Measurements from ENCODE around the gene CCDC137. TPM values are rescaled to one million over a fixed set of nuclear protein-coding genes. Genes with fewer than 3 reads are reported as not detected.

CCDC137 gene
- total and polyA plus RNA-seq, 2 of the 13 experiments (the other 11 are each of a cell fraction or from before 2014, with no cell fraction given) = 14.6 to 39.1 TPM

GRCh38 chr17:81666342-81667191, at the start of gene CCDC137, which contains the start of gene OXLD1 (continued):
- no peak; the same call in 1 of the 2 replicates for TF ChIP-seq ZBTB49 (CRISPR knock-in tag; IDR thresholded peaks at IDR 0.05; ENCODE audit: borderline replicate concordance)
- no peak; the same call in 1 of the 2 replicates for TF ChIP-seq HNRNPUL1 (IDR thresholded peaks at IDR 0.05; ENCODE audit: low read depth, low read length)
- peak; percentile 75; the same call in 1 of the 2 replicates for TF ChIP-seq HNF1B (CRISPR knock-in tag; IDR thresholded peaks at IDR 0.05)
- peak; percentile 86; the same call in 1 of the 2 replicates for TF ChIP-seq ZNF724P (CRISPR knock-in tag; IDR thresholded peaks at IDR 0.05; ENCODE audit: borderline replicate concordance)
- TF ChIP-seq ZMYM4 (CRISPR knock-in tag; IDR thresholded peaks at IDR 0.05) = peak; percentile 42; the same call in 1 of the 2 replicates
- TF ChIP-seq TFAP4 (IDR thresholded peaks at IDR 0.05; ENCODE audit: borderline replicate concordance, low read depth) = no peak
- peak; percentile 70 for TF ChIP-seq ZNF607 (CRISPR knock-in tag; IDR thresholded peaks at IDR 0.05; ENCODE audit: borderline replicate concordance)
- TF ChIP-seq AGO2 (optimal IDR thresholded peaks at IDR 0.05; ENCODE audit: low read depth, low read length) = peak; percentile 80
- no peak for TF ChIP-seq NFE2L2 (IDR thresholded peaks at IDR 0.05; ENCODE audit: low read length)
- 0 out of 2 replicates have a peak, but pooled peaks have one; percentile 13 for TF ChIP-seq GZF1 (CRISPR knock-in tag; IDR thresholded peaks at IDR 0.05)
- TF ChIP-seq MIER2 (CRISPR knock-in tag; IDR thresholded peaks at IDR 0.05) = 0 out of 2 replicates have a peak, but pooled peaks have one; percentile 10
- TF ChIP-seq ZSCAN21 (CRISPR knock-in tag; IDR thresholded peaks at IDR 0.05; ENCODE audit: borderline replicate concordance) = peak; percentile 78
- TF ChIP-seq NR2F2 (IDR thresholded peaks at IDR 0.05; ENCODE audit: borderline replicate concordance, low read depth) = no peak; the same call in 1 of the 2 replicates
- peak; percentile 90; the same call in 1 of the 2 replicates for TF ChIP-seq CREBL2 (CRISPR knock-in tag; IDR thresholded peaks at IDR 0.05; ENCODE audit: borderline replicate concordance)
- TF ChIP-seq ZNF737 (CRISPR knock-in tag; IDR thresholded peaks at IDR 0.05; ENCODE audit: borderline replicate concordance) = 0 out of 2 replicates have a peak, but pooled peaks have one; percentile 61
- no peak for TF ChIP-seq ZNF569 (CRISPR knock-in tag; IDR thresholded peaks at IDR 0.05; ENCODE audit: borderline replicate concordance)
- no peak for TF ChIP-seq PAWR (CRISPR knock-in tag; IDR thresholded peaks at IDR 0.05; ENCODE audit: borderline replicate concordance)
- no peak for TF ChIP-seq ZNF30 (CRISPR knock-in tag; IDR thresholded peaks at IDR 0.05)
- no peak for TF ChIP-seq SSRP1 (CRISPR knock-in tag; IDR thresholded peaks at IDR 0.05)
- TF ChIP-seq SIX1 (CRISPR knock-in tag; IDR thresholded peaks at IDR 0.05; ENCODE audit: borderline replicate concordance) = 0 out of 2 replicates have a peak, but pooled peaks have one; percentile 0
- TF ChIP-seq ZNF335 (CRISPR knock-in tag; IDR thresholded peaks at IDR 0.05) = peak; percentile 91
- TF ChIP-seq HOMEZ (CRISPR knock-in tag; IDR thresholded peaks at IDR 0.05; ENCODE audit: low read depth) = no peak
- peak; percentile 45; the same call in 1 of the 2 replicates for TF ChIP-seq ZNF850 (CRISPR knock-in tag; conservative IDR thresholded peaks at IDR 0.05)
